Trophoblast cell (in vitro differentiated cells and primary cell): ENCODE results near the gene KCNIP2.

ENCODE experiments used
- DNase-seq, 2 donors: peaks; one replicate each; pipeline ENCODE4 v3.0.0-alpha.2; 2016
- H2AFZ ChIP-seq: 2 replicates; pipeline ENCODE4 v1.6.1; 2013; ENCODE audit warnings: low read length, moderate library complexity, mild to moderate bottlenecking; ENCODE audit not compliant: insufficient read depth, poor library complexity
- H2AK5ac ChIP-seq: 2 replicates; pipeline ENCODE4 v1.6.1; 2013; ENCODE audit warnings: mild to moderate bottlenecking, low read length
- H2BK120ac ChIP-seq: 2 replicates; pipeline ENCODE4 v1.6.1; 2013; ENCODE audit warnings: low read length, mild to moderate bottlenecking, moderate library complexity; ENCODE audit not compliant: insufficient read depth, poor library complexity
- H2BK12ac ChIP-seq: 2 replicates; pipeline ENCODE4 v1.6.1; 2013; ENCODE audit warnings: mild to moderate bottlenecking, low read length, moderate library complexity
- H2BK5ac ChIP-seq: 2 replicates; pipeline ENCODE4 v1.6.1; 2013; ENCODE audit warnings: low read length, low read depth, moderate library complexity, mild to moderate bottlenecking; ENCODE audit not compliant: poor library complexity
- H3K14ac ChIP-seq: 2 replicates; pipeline ENCODE4 v1.6.1; 2013; ENCODE audit warnings: mild to moderate bottlenecking, low read length
- H3K18ac ChIP-seq: 2 replicates; pipeline ENCODE4 v1.6.1; 2013; ENCODE audit warnings: mild to moderate bottlenecking, low read length
- H3K23ac ChIP-seq: 2 replicates; pipeline ENCODE4 v1.6.1; 2013; ENCODE audit warnings: low read length
- H3K27ac ChIP-seq: 2 replicates; pipeline ENCODE4 v1.5.1; 2013; ENCODE audit warnings: low read depth, mild to moderate bottlenecking, inconsistent platforms, low read length, moderate library complexity
- H3K27me3 ChIP-seq: 2 replicates; pipeline ENCODE4 v1.6.1; 2013; ENCODE audit warnings: inconsistent platforms, mild to moderate bottlenecking, low read length, moderate library complexity; ENCODE audit not compliant: insufficient read depth
- H3K36me3 ChIP-seq, 2 experiments: 1 replicate in 1 of 2; 2 replicates in 1 of 2; pipeline ENCODE4 v1.6.1; 2013; ENCODE audit warnings: low read length in 2 of 2, mild to moderate bottlenecking in 2 of 2, moderate library complexity in 1 of 2; ENCODE audit not compliant: insufficient read depth in 2 of 2, control insufficient read depth in 1 of 2
- H3K4ac ChIP-seq: 2 replicates; pipeline ENCODE4 v1.6.1; 2013; ENCODE audit warnings: low read depth, mild to moderate bottlenecking, low read length, moderate library complexity
- H3K4me1 ChIP-seq, 2 experiments: 1 replicate in 1 of 2; 2 replicates in 1 of 2; pipeline ENCODE4 v1.6.1; 2013; ENCODE audit warnings: low read length in 2 of 2, mild to moderate bottlenecking in 2 of 2, moderate library complexity in 1 of 2; ENCODE audit not compliant: insufficient read depth in 2 of 2, control insufficient read depth in 1 of 2
- H3K4me2 ChIP-seq: 2 replicates; pipeline ENCODE4 v1.6.1; 2013; ENCODE audit warnings: inconsistent platforms, mild to moderate bottlenecking, low read length, moderate library complexity
- H3K4me3 ChIP-seq: 2 replicates; pipeline ENCODE4 v1.5.1; 2013; ENCODE audit warnings: mild to moderate bottlenecking, low read depth, low read length, inconsistent platforms
- H3K79me1 ChIP-seq: one replicate; pipeline ENCODE4 v1.6.1; 2013; ENCODE audit warnings: low read length
- H3K79me2 ChIP-seq: 2 replicates; pipeline ENCODE4 v1.6.1; 2013; ENCODE audit warnings: low read length, mild to moderate bottlenecking; ENCODE audit not compliant: control insufficient read depth, insufficient read depth, poor library complexity
- H3K9ac ChIP-seq: 2 replicates; pipeline ENCODE4 v1.6.1; 2013; ENCODE audit warnings: mild to moderate bottlenecking, low read length
- H3K9me3 ChIP-seq: 2 replicates; pipeline ENCODE4 v1.6.1; 2013; ENCODE audit warnings: low read depth, mild to moderate bottlenecking, control low read depth, inconsistent platforms, low read length; ENCODE audit not compliant: insufficient read depth
- H4K12ac ChIP-seq: 2 replicates; pipeline ENCODE4 v1.6.1; 2013; ENCODE audit warnings: low read depth, mild to moderate bottlenecking, low read length, moderate library complexity
- H4K8ac ChIP-seq: 2 replicates; pipeline ENCODE4 v1.6.1; 2013; ENCODE audit warnings: low read depth, mild to moderate bottlenecking, low read length, moderate library complexity
- H4K91ac ChIP-seq: one replicate; pipeline ENCODE4 v1.6.1; 2013; ENCODE audit warnings: low read depth, mild to moderate bottlenecking, low read length, moderate library complexity
- WGBS: extraction: QIAGEN DNeasy Blood & Tissue Kit; methylation state at CpG from one replicate; pipeline ENCODE4 v1.1.7; 2013; ENCODE audit warnings: missing lambda C conversion rate; ENCODE audit not compliant: insufficient read length, insufficient coverage; ENCODE audit errors: extremely low coverage; 5-methylcytosine and 5-hydroxymethylcytosine counted together

Gene KCNIP2

GRCh38 chr10:101829561-101830315 lies 13.9 kb downstream of the KCNIP2 start:
- peaks cover 2% of the 10 kb centered on the region for H3K79me1 ChIP-seq
- no peak overlapping the region for H2AK5ac ChIP-seq
- H3K79me2 ChIP-seq = no peaks in the 10 kb centered on the region
- no peak overlapping the region for H3K14ac ChIP-seq
- peaks cover 0 to 8% of the 10 kb centered on the region in 2 experiments for H3K36me3 ChIP-seq
- no peak overlapping the region for H4K91ac ChIP-seq
- no peak overlapping the region for H3K4ac ChIP-seq
- no peak overlapping the region for H3K27ac ChIP-seq
- H3K27me3 ChIP-seq = no peaks in the 10 kb centered on the region
- H4K12ac ChIP-seq = no peak overlapping the region
- H3K18ac ChIP-seq = no peak overlapping the region
- H3K23ac ChIP-seq = no peak overlapping the region
- H4K8ac ChIP-seq = peak overlapping the region; percentile 7
- H3K9ac ChIP-seq = no peak overlapping the region
- peak overlapping the region; percentile 91 for H3K4me2 ChIP-seq
- H2AFZ ChIP-seq = peak overlapping the region; percentile 26
- peak overlapping the region; percentile 82 for H3K4me3 ChIP-seq
- peak in 1 of 2 donors; percentile 59 for DNase-seq
- no peak overlapping the region for H2BK12ac ChIP-seq
- peaks cover 14% of the 10 kb centered on the region in 2 experiments for H3K4me1 ChIP-seq
- no CpG with 5 or more reads among the region's 31 CpGs for WGBS
- no peak overlapping the region for H2BK5ac ChIP-seq
- H2BK120ac ChIP-seq = no peak overlapping the region
- H3K9me3 ChIP-seq = peaks cover 7% of the 10 kb centered on the region

DNA sequence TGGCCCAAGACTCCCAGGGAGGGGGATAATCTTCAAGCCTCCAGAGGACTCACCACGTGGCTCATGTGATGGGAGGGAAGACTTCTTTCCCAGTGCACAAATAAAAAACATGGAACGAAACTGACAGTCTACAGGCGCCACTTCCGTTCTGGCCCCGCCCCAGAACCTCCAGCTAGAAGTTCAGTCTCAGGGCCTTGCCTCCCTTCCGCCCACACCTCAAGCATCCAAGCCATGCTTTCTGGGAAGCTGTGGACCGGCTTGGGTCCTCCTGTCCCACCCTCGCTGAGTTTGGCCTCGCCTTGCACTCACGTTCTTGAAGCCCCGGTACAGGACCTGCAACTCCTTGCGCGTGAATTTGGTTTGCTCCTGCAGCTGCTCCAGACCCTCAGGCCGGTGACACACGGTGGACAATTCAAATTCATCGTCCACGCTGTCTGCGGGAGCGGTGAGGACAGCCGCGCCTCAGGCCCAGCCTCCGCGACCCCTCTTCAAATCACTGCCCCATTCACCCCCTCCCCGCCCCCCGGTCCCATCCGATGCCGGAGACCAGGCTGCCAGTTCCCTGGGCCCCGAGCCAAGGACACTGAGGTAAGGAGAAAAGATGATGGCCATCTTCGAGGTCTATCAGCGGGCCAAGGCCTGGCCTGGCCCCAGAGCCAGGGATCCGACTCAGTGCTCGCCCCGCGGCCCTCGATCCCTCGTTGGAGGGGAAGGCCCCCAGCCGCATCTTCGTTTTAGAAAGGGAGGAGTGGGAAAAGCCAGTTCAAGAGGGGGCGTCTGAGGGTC lies 14.6 kb downstream of the KCNIP2 start:
- no peak overlapping the region for H2AFZ ChIP-seq
- peak overlapping the region; percentile 38 for H3K4ac ChIP-seq
- no peak overlapping the region for H2BK120ac ChIP-seq
- H3K27ac ChIP-seq = no peak overlapping the region
- no peaks in the 10 kb centered on the region for H3K27me3 ChIP-seq
- no peak overlapping the region for H3K14ac ChIP-seq
- H2AK5ac ChIP-seq = no peak overlapping the region
- no peak overlapping the region for H4K91ac ChIP-seq
- peak overlapping the region; percentile 23 for H2BK12ac ChIP-seq
- H3K4me2 ChIP-seq = peak overlapping the region; percentile 54
- H4K8ac ChIP-seq = no peak overlapping the region
- no peak overlapping the region for H4K12ac ChIP-seq
- no peak overlapping the region for H3K23ac ChIP-seq
- peaks cover 2% of the 10 kb centered on the region for H3K79me1 ChIP-seq
- WGBS = no CpG with 5 or more reads among the region's 39 CpGs
- peaks cover 14% of the 10 kb centered on the region in 2 experiments for H3K4me1 ChIP-seq
- peaks cover 0 to 8% of the 10 kb centered on the region in 2 experiments for H3K36me3 ChIP-seq
- H3K18ac ChIP-seq = no peak overlapping the region
- no peak for DNase-seq
- H3K9me3 ChIP-seq = peaks cover 4% of the 10 kb centered on the region
- H3K79me2 ChIP-seq = no peaks in the 10 kb centered on the region
- H3K4me3 ChIP-seq = no peak overlapping the region
- no peak overlapping the region for H2BK5ac ChIP-seq
- H3K9ac ChIP-seq = no peak overlapping the region

- Histone ChIP-seq H3K36me3 (peaks cover 0 to 8% of the 10 kb centered on the region in 2 experiments), H3K27ac (no peak overlapping the region), H3K14ac (no peak overlapping the region), H4K91ac (no peak overlapping the region), H3K4me1 (peaks cover 14% of the 10 kb centered on the region in 2 experiments), H3K9me3 (peaks cover 4% of the 10 kb centered on the region), H2BK12ac (no peak overlapping the region), H3K23ac (no peak overlapping the region), H3K4me3 (no peak overlapping the region), H2BK120ac (no peak overlapping the region), H2AK5ac (no peak overlapping the region), H3K27me3 (no peaks in the 10 kb centered on the region), H3K4me2 (no peak overlapping the region), H4K12ac (no peak overlapping the region), H3K18ac (no peak overlapping the region), H3K4ac (no peak overlapping the region), H2BK5ac (no peak overlapping the region), H2AFZ (no peak overlapping the region), H3K79me2 (no peaks in the 10 kb centered on the region), H3K79me1 (peaks cover 2% of the 10 kb centered on the region), H4K8ac (no peak overlapping the region), H3K9ac (no peak overlapping the region)
- DNase-seq = no peak
- no CpG with 5 or more reads among the region's 10 CpGs for WGBS
Observed at GRCh38 chr10:101827919-101828600, 15.5 kb downstream of the KCNIP2 start.

DNA sequence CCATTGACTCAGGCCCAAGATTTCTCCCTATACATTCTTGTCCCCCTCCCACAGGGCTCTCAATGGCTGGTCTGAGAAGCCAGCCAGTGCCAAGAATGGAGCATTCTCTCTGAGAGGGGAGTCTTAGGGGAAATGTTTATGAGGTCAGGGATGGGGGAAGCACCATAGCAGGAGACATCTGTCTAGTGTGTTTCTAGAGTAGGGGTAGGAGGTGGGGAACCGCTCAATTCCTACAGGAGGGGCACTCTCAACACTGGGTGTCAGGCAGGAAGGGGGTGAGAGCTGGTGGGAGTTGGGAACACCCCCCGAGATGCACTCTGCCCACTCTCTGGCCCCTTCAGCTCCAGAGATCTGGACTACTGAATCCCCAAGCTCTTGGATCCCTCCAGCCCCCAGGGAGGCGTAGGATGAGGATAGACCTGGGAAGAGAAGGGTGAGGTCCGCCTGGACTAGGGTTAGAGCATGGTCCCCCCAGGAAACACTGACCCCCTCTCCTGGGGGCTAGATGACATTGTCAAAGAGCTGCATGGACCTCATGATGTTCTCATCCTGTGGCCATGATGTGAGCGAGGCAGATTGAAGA lies 16.7 kb downstream of the KCNIP2 start:
- Histone ChIP-seq H4K12ac (no peak overlapping the region), H3K4me3 (no peak overlapping the region), H2BK12ac (no peak overlapping the region), H3K27ac (no peak overlapping the region), H3K79me2 (no peaks in the 10 kb centered on the region), H3K4ac (no peak overlapping the region), H2BK120ac (no peak overlapping the region), H3K9me3 (peaks cover 4% of the 10 kb centered on the region), H3K4me1 (peaks cover 14% of the 10 kb centered on the region in 2 experiments), H3K4me2 (no peak overlapping the region), H3K14ac (no peak overlapping the region), H3K23ac (no peak overlapping the region), H4K8ac (no peak overlapping the region), H3K9ac (no peak overlapping the region), H2AFZ (no peak overlapping the region), H3K18ac (no peak overlapping the region), H3K79me1 (peaks cover 2% of the 10 kb centered on the region), H2BK5ac (no peak overlapping the region), H3K27me3 (no peaks in the 10 kb centered on the region), H3K36me3 (peaks cover 0 to 8% of the 10 kb centered on the region in 2 experiments), H4K91ac (no peak overlapping the region), H2AK5ac (no peak overlapping the region)
- no peak for DNase-seq
- WGBS = no CpG with 5 or more reads among the region's 5 CpGs
